MM.1S (cell line): ENCODE data around the gene CHD6.

ENCODE experiments used
- DNase-seq: peaks from one replicate; pipeline ENCODE4 v3.0.0-alpha.2; 2015
- H2AFZ ChIP-seq: fragments of 300-600 bp; sonication (generic); 2 replicates; pipeline ENCODE4 v1.6.0; 2016; ENCODE audit warnings: antibody characterized with exemption, low read length
- H3F3A ChIP-seq: fragments of 300-600 bp; sonication (generic); 2 replicates; pipeline ENCODE4 v1.6.1; 2016; ENCODE audit warnings: mild to moderate bottlenecking, antibody characterized with exemption, low read length, moderate library complexity, mixed read lengths; ENCODE audit not compliant: insufficient read depth
- H3K27ac ChIP-seq: fragments of 300-600 bp; sonication (generic); 2 replicates; pipeline ENCODE4 v1.5.1; 2016; ENCODE audit warnings: mild to moderate bottlenecking, low read length
- H3K27me3 ChIP-seq: fragments of 300-600 bp; sonication (generic); replicated peaks from 2 replicates; pipeline ENCODE4 v1.6.0; 2016; ENCODE audit warnings: low read length; ENCODE audit not compliant: insufficient read depth
- H3K36me3 ChIP-seq: fragments of 300-600 bp; sonication (generic); replicated peaks from 2 replicates; pipeline ENCODE4 v1.6.1; 2016; ENCODE audit warnings: mild to moderate bottlenecking, low read length, mixed read lengths; ENCODE audit not compliant: insufficient read depth
- H3K4me1 ChIP-seq: fragments of 300-600 bp; sonication (generic); 2 replicates; pipeline ENCODE4 v1.6.1; 2016; ENCODE audit warnings: low read length, mixed read lengths
- H3K4me2 ChIP-seq: fragments of 300-600 bp; sonication (generic); 2 replicates; pipeline ENCODE4 v1.6.0; 2016; ENCODE audit warnings: low read depth, low read length
- H3K4me3 ChIP-seq: fragments of 300-600 bp; sonication (generic); 2 replicates; pipeline ENCODE4 v1.5.1; 2016; ENCODE audit warnings: low read length, mixed read lengths
- H3K79me2 ChIP-seq: fragments of 300-600 bp; sonication (generic); 2 replicates; pipeline ENCODE4 v1.6.1; 2016; ENCODE audit warnings: mixed run types, low read length, mixed read lengths
- H3K9ac ChIP-seq: fragments of 300-600 bp; sonication (generic); 2 replicates; pipeline ENCODE4 v1.6.1; 2016; ENCODE audit warnings: low read length, mixed read lengths
- H3K9me2 ChIP-seq: fragments of 300-600 bp; sonication (generic); replicated peaks from 2 replicates; pipeline ENCODE4 v1.6.1; 2016; ENCODE audit warnings: mild to moderate bottlenecking, low read length, mixed read lengths; ENCODE audit not compliant: insufficient read depth
- H3K9me3 ChIP-seq: fragments of 300-600 bp; sonication (generic); replicated peaks from 2 replicates; pipeline ENCODE4 v1.6.1; 2016; ENCODE audit warnings: mild to moderate bottlenecking, low read length, mixed read lengths; ENCODE audit not compliant: insufficient read depth
- H4K20me1 ChIP-seq: fragments of 300-600 bp; sonication (generic); 2 replicates; pipeline ENCODE4 v1.6.1; 2016; ENCODE audit warnings: mild to moderate bottlenecking, low read length, moderate library complexity, mixed read lengths; ENCODE audit not compliant: insufficient read depth
- EZH2 ChIP-seq: fragments of 300-600 bp; sonication (generic); optimal IDR thresholded peaks from 2 replicates; pipeline ENCODE3; 2017; ENCODE audit warnings: low read depth, mild to moderate bottlenecking, antibody characterized with exemption, low read length, mixed read lengths
- EZH2phosphoT487 ChIP-seq: fragments of 300-600 bp; sonication (generic); IDR thresholded peaks from 2 replicates; pipeline ENCODE4 v1.6.1; 2018; ENCODE audit warnings: antibody characterized with exemption, low read length
- TF ChIP-seq, protein P1 (sequence below): fragments of 300-600 bp; sonication (generic); IDR thresholded peaks from 2 replicates; pipeline ENCODE4 v1.5.1; 2016; ENCODE audit warnings: antibody characterized with exemption, low read length, mixed read lengths

The CHD6 gene

DNA sequence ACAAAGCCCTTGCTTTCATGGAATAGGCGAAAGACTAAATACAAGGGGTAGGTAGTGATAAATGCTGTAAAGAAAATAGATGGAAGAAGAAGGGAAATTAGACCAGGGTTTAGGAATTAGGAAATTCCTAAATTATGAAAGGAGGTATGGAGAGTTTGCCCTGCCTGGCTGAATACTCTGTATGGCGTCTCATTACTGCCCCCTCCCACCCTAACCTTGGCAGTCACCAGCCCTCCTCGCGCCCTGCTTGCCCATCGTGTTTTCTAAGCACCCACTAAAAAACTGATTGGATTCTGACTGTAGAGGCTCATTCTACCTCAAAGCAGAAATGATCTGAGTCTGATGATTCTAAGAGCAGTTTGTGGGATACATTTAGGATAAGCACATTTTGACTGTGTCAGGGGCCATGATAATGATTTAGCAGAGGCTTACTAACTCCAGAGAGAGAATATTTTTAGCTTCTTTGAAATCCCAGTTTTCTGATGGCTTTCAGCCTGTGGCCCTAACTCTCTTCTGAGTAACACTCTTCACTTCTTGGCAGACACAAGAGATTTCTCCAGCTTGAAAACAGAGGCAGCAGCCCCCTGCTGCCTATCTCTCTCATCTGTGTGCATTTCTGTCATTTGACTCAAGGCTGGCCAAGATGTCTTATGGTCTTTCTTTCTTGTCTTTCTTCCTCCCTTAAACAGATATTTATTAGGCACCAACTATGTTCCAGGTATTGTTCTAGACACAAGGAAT, 1.4 kb upstream of the CHD6 start:
- Histone ChIP-seq H3F3A (no peaks in the 10 kb centered on the region), H3K9me2 (no peaks in the 10 kb centered on the region), H3K4me2 (no peak overlapping the region; the same call in 1 of the 2 replicates), H3K36me3 (no peaks in the 10 kb centered on the region), H4K20me1 (no peaks in the 10 kb centered on the region), H3K79me2 (peaks cover 31% of the 10 kb centered on the region), H3K9ac (no peak overlapping the region), H3K4me3 (no peak overlapping the region), H3K9me3 (no peaks in the 10 kb centered on the region), H3K27ac (no peak overlapping the region), H3K4me1 (peaks cover 9% of the 10 kb centered on the region; the same call in 1 of the 2 replicates), H2AFZ (peak overlapping the region; percentile 85; the same call in 1 of the 2 replicates), H3K27me3 (no peaks in the 10 kb centered on the region)
- TF ChIP-seq, protein P1, sequence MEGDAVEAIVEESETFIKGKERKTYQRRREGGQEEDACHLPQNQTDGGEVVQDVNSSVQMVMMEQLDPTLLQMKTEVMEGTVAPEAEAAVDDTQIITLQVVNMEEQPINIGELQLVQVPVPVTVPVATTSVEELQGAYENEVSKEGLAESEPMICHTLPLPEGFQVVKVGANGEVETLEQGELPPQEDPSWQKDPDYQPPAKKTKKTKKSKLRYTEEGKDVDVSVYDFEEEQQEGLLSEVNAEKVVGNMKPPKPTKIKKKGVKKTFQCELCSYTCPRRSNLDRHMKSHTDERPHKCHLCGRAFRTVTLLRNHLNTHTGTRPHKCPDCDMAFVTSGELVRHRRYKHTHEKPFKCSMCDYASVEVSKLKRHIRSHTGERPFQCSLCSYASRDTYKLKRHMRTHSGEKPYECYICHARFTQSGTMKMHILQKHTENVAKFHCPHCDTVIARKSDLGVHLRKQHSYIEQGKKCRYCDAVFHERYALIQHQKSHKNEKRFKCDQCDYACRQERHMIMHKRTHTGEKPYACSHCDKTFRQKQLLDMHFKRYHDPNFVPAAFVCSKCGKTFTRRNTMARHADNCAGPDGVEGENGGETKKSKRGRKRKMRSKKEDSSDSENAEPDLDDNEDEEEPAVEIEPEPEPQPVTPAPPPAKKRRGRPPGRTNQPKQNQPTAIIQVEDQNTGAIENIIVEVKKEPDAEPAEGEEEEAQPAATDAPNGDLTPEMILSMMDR, result no peak
- no peak for TF ChIP-seq EZH2phosphoT487
- TF ChIP-seq EZH2, result no peak
- DNase-seq, result no peak

DNA sequence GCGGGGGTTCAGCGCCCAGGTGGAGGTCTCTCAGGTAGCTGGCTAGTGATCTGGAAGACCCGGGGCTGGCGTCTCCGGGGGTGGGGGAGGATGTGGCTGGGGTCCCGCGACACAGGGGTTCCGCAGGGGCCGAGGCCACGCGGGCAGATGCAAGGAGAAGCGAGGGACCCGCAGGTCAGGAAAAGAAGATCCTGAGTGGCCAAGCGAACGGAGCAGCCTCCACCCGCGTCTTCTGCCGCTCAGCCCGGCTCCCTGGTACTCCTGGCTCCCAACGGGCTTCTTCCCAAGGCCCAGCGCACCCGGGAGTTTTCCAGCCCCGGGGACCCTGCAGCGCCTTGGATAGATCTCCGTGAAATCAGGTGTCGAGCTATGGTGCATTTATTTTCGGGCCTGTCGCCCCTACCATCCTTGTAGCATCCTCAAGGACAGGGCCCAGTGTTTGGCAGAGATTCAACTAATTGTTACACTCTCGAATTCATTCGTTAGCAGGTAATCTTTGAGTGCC, 682 bp upstream of the CHD6 start:
- Histone ChIP-seq H3K27me3 (no peaks in the 10 kb centered on the region), H3K4me1 (peaks cover 9% of the 10 kb centered on the region; the same call in 1 of the 2 replicates), H3K9me3 (no peaks in the 10 kb centered on the region), H3K9me2 (no peaks in the 10 kb centered on the region), H3K4me3 (peak overlapping the region; percentile 64), H2AFZ (peak overlapping the region; percentile 85), H3F3A (no peaks in the 10 kb centered on the region), H3K4me2 (peak overlapping the region; percentile 72), H3K79me2 (peaks cover 38% of the 10 kb centered on the region), H3K27ac (no peak overlapping the region), H3K9ac (0 out of 2 replicates have a peak overlapping the region, but pooled peaks have one; percentile 22), H3K36me3 (no peaks in the 10 kb centered on the region), H4K20me1 (no peaks in the 10 kb centered on the region)
- no peak for DNase-seq
- no peak for TF ChIP-seq EZH2phosphoT487
- no peak for TF ChIP-seq EZH2
- TF ChIP-seq, protein P1, result no peak

DNA sequence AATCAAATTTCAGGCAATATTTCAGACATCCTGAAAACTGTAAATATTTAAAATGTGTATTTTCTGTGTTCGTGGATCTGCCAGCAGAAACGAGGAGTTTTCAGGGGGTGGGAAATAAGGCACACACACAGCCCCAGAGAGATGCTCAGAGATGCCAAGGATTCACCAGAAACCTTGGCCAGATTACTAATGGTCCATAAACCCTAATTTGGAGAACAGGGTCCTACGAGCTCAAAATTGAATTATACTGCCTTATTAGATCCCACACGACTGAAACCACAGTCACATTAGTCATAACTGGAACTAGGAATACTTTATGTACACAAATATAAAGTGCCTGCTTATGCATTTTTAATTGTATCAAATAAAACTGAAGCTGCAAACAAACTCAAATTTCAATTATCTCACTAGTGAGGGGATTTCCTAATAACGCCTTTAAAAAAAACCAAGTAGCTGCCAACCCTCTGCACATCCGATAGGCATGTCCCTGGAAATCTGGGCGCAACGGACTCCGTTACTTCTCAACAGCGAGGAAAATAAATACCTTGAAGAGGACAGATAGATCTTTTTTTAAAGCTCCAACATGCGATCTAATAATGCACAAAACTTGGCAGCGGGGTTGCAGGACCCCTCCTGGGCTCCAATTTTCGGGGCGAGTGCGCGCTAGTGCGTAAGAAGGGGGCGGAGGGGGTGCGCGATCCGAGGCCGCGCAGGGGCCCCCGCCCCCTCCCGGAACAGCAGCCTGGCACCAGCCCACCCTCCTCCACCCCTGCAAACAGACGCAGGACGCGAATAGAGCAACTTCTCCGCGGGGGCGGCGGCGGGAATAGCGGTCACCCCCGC, 897 bp downstream of the CHD6 start:
- Histone ChIP-seq H3K27ac (no peak overlapping the region), H3K9ac (peak overlapping the region; percentile 57; the same call in 1 of the 2 replicates), H3F3A (no peaks in the 10 kb centered on the region), H3K4me1 (peaks cover 9% of the 10 kb centered on the region; the same call in 1 of the 2 replicates), H2AFZ (0 out of 2 replicates have a peak overlapping the region, but pooled peaks have one; percentile 68), H3K9me3 (no peaks in the 10 kb centered on the region), H3K9me2 (no peaks in the 10 kb centered on the region), H4K20me1 (no peaks in the 10 kb centered on the region), H3K27me3 (no peaks in the 10 kb centered on the region), H3K4me2 (peak overlapping the region; percentile 76), H3K36me3 (no peaks in the 10 kb centered on the region), H3K79me2 (peaks cover 54% of the 10 kb centered on the region), H3K4me3 (peak overlapping the region; percentile 64)
- no peak for TF ChIP-seq EZH2phosphoT487
- TF ChIP-seq, protein P1, result no peak
- no peak for TF ChIP-seq EZH2
- peak; percentile 18 for DNase-seq
